Gastroesophageal sphincter (tissue), 4 donors: ENCODE data around the gene RIPOR2. TPM values are rescaled to one million over a fixed set of nuclear protein-coding genes. Genes with fewer than 3 reads are reported as not detected.
"Not testable (repeated sequence)": the region's sequence is repeated elsewhere in the genome, so short reads cannot be mapped to it uniquely, and the experiment has no call there.

Experiments used
- ATAC-seq: fragments of 150-250 bp; one replicate; pipeline ENCODE4 v1.9.1; 2016; ENCODE audit warnings: mild to moderate bottlenecking, moderate library complexity
- H3K27ac ChIP-seq, 4 donors: fragments of 200-600 bp; sonication (generic) in 3 of 4; 1 replicate in 3 of 4; 2 replicates in 1 of 4; pipeline ENCODE4 v1.5.1; 2016 to 2019
- H3K27me3 ChIP-seq: fragments of 200-600 bp; sonication (generic); one replicate; pipeline ENCODE4 v1.5.1; 2019
- H3K36me3 ChIP-seq, 2 donors: fragments of 200-600 bp; sonication (generic); one replicate each; pipeline ENCODE4 v1.5.1; 2019; ENCODE audit warnings: control low read depth in 1 of 2
- H3K4me1 ChIP-seq, 3 donors: fragments of 200-600 bp; sonication (generic); 1 replicate in 2 of 3; 2 replicates in 1 of 3; pipeline ENCODE4 v1.5.1; 2016 to 2019; ENCODE audit warnings: control low read depth in 2 of 3
- H3K4me3 ChIP-seq, 2 donors: fragments of 200-600 bp; sonication (generic); one replicate each; pipeline ENCODE4 v1.5.1; 2019; ENCODE audit warnings: mild to moderate bottlenecking in 1 of 2, moderate library complexity in 1 of 2
- H3K9me3 ChIP-seq, 3 donors: fragments of 200-600 bp; sonication (generic); one replicate each; pipeline ENCODE4 v1.5.1; 2017 to 2019; ENCODE audit warnings: control low read depth in 2 of 3
- EP300 ChIP-seq: sonication (generic); formaldehyde crosslinking; IDR thresholded peaks from one replicate; pipeline ENCODE4 v1.6.1; 2017; ENCODE audit warnings: antibody characterized with exemption, mild to moderate bottlenecking
- POLR2A ChIP-seq, 2 donors: fragments of 450-650 bp; IDR thresholded peaks; one replicate each; pipeline ENCODE4 v1.6.1; 2017; ENCODE audit warnings: antibody characterized with exemption in 2 of 2, mild to moderate bottlenecking in 2 of 2, moderate library complexity in 1 of 2
- POLR2AphosphoS5 ChIP-seq: sonication (generic); formaldehyde crosslinking; IDR thresholded peaks from one replicate; pipeline ENCODE4 v1.6.1; 2017; ENCODE audit warnings: antibody characterized with exemption
- WGBS, 2 donors: methylation state at CpG; one replicate each; pipeline ENCODE4 v1.1.5; 2018; ENCODE audit warnings: low coverage in 1 of 2; 5-methylcytosine and 5-hydroxymethylcytosine counted together
- total RNA-seq, 4 donors: library from RNA; depleted of rRNA; stranded (reverse); fragments of >200 nt; gene quantifications; one replicate each; pipeline ENCODE4 v1.1.0, GENCODE V29; 2016
- TF ChIP-seq, protein P1 (sequence below), 4 experiments: fragments of 200-600 bp in 2 of 4; fragments of 450-650 bp in 2 of 4; sonication (generic) in 1 of 4; IDR thresholded peaks; one replicate each; pipeline ENCODE4 v1.5.1; 2017 to 2019; ENCODE audit warnings: antibody characterized with exemption in 4 of 4, mild to moderate bottlenecking in 2 of 4, moderate library complexity in 2 of 4

Gene RIPOR2
- total RNA-seq, 4 donors from 2014 or later, result 1.7 to 14.9 (median 4.2) TPM

DNA sequence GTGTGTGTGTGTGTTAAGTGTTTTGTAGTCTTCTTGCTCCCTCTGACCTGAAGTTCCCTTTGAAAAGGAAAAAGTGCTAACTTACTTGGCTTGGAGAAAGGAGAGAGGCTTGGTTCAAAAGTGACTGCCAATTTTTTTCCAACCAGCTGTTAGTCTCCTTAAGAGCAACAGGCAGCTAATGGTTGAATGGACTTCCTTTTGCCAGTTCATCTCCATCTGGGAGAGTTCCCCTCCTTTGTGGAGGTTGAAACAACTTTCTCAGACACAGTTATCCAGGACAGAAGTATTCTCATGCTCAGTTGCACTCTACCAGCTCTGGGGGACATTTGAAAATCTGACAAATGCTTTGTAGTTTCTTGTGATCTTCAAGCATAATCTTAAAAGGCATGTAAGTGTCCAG is 4.5 kb downstream of the RIPOR2 start:
- H3K4me3 ChIP-seq, result no peak overlapping the region
- H3K4me1 ChIP-seq, result peaks cover 0 to 35% (median 10%) of the 10 kb centered on the region in 3 donors
- H3K27ac ChIP-seq, result no peak overlapping the region
- H3K9me3 ChIP-seq, result no peaks in the 10 kb centered on the region
- no peak for ATAC-seq
- no peak for TF ChIP-seq POLR2AphosphoS5
- TF ChIP-seq EP300, result no peak
- no peaks in the 10 kb centered on the region for H3K36me3 ChIP-seq
- peaks cover 10% of the 10 kb centered on the region for H3K27me3 ChIP-seq

DNA sequence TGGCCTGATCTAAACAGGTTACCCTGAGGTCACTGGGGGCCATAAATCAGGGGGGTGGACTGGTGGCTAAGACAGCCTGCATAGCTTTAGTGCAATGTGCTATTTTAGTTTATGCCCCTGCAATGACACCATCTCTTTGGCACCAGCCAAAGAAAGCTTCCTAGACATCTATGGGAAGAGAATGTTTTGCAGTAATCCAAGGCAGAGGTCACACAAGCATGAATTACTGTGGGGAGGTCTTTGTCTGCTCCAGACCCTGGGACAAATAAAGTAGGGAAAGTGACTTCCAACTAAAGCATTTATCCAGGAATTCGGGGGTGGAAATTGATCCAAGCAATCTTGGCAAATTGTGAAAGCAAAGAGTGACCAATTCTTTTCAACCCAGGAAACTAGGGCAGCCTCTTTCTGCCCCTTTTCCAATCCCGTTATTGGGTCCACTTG is 5.3 kb downstream of the RIPOR2 start:
- WGBS, 2 donors, result 20 to 25% methylated on average over 2 of the region's 2 CpGs
- H3K36me3 ChIP-seq, result no peaks in the 10 kb centered on the region
- H3K27ac ChIP-seq, result no peak overlapping the region
- H3K27me3 ChIP-seq, result peaks cover 10% of the 10 kb centered on the region
- no peaks in the 10 kb centered on the region for H3K9me3 ChIP-seq
- no peak for ATAC-seq
- H3K4me3 ChIP-seq, result no peak overlapping the region
- TF ChIP-seq EP300 (no peak), POLR2AphosphoS5 (peak; percentile 28), POLR2A (IDR thresholded peaks at IDR 0.05) (no peak)
- TF ChIP-seq, protein P1, sequence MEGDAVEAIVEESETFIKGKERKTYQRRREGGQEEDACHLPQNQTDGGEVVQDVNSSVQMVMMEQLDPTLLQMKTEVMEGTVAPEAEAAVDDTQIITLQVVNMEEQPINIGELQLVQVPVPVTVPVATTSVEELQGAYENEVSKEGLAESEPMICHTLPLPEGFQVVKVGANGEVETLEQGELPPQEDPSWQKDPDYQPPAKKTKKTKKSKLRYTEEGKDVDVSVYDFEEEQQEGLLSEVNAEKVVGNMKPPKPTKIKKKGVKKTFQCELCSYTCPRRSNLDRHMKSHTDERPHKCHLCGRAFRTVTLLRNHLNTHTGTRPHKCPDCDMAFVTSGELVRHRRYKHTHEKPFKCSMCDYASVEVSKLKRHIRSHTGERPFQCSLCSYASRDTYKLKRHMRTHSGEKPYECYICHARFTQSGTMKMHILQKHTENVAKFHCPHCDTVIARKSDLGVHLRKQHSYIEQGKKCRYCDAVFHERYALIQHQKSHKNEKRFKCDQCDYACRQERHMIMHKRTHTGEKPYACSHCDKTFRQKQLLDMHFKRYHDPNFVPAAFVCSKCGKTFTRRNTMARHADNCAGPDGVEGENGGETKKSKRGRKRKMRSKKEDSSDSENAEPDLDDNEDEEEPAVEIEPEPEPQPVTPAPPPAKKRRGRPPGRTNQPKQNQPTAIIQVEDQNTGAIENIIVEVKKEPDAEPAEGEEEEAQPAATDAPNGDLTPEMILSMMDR (IDR thresholded peaks at IDR 0.05), result no peak
- peaks cover 0 to 35% (median 10%) of the 10 kb centered on the region in 3 donors for H3K4me1 ChIP-seq

DNA sequence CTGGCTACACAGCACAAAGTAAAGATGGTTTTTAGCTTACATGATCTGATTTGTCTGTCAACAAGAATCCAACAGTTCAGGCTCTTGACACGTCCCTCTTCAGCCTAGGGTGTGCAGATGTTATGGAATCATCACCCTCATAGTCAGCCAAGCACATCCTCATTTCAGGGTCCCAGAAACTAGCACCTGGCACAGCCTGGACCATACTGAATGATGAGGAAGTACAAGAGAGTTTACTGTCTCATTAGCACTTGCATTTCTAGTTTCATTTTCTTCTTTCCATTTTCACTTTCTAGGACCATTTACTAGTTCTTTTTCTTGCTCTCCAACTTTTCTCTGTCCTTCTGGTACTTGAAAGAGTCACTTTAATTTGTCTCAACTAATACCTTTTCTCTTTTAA is 6.5 kb downstream of the RIPOR2 start:
- Histone ChIP-seq H3K36me3 (no peaks in the 10 kb centered on the region), H3K27ac (no peak overlapping the region), H3K27me3 (peaks cover 14% of the 10 kb centered on the region), H3K4me1 (peaks cover 0 to 35% (median 10%) of the 10 kb centered on the region in 3 donors), H3K4me3 (no peak overlapping the region), H3K9me3 (no peaks in the 10 kb centered on the region)
- TF ChIP-seq EP300 (no peak), POLR2AphosphoS5 (no peak), POLR2A (IDR thresholded peaks at IDR 0.05) (no peak)
- no peak for ATAC-seq
- WGBS, 2 donors, result 50 to 53% methylated on average over 1 of the region's 1 CpG

DNA sequence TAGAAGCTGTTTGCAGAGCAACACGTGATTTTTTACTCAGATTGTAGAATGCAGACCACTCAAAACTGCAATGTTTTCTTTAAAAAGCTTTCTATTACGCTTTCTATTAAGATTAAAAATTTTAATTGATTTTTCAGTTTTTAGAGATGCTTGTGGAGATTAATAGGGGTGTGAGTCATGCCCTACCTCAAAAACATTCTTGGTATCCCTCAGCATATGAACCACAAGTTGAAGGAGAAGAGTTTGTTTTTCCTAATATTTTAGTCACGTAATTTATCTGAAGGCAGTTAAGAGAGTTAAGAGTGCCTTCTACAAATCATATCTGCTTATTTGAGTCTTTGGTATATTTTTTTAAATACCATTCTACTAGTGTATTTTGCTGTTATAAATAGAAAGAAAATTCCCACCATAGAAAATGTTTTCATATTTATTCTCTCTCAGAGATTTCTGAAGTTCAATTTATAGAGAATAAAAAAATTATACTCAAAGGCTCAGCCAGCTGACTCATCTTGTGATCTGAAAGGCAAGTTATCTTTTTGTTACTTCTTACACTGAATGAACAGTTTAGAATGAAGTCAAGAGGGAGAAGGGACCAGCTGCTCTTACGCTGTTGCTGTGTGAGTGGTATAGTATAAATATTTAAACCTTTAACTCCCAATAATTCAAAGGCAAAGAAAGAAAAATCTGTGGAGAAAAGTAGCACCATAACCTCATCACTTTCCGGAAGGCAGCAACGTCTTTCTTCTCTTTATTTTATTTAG is 7.6 kb downstream of the RIPOR2 start:
- Histone ChIP-seq H3K4me1 (peaks cover 0 to 35% (median 10%) of the 10 kb centered on the region in 3 donors), H3K9me3 (no peaks in the 10 kb centered on the region), H3K27me3 (peaks cover 4% of the 10 kb centered on the region), H3K4me3 (no peak overlapping the region), H3K36me3 (no peaks in the 10 kb centered on the region), H3K27ac (no peak overlapping the region)
- ATAC-seq, result no peak
- WGBS, 2 donors, result 45 to 50% methylated on average over 4 to 6 of the region's 6 CpGs
- no peak for TF ChIP-seq EP300
- TF ChIP-seq POLR2A (IDR thresholded peaks at IDR 0.05), result no peak
- no peak for TF ChIP-seq POLR2AphosphoS5
- TF ChIP-seq, protein P1 (IDR thresholded peaks at IDR 0.05), result no peak

DNA sequence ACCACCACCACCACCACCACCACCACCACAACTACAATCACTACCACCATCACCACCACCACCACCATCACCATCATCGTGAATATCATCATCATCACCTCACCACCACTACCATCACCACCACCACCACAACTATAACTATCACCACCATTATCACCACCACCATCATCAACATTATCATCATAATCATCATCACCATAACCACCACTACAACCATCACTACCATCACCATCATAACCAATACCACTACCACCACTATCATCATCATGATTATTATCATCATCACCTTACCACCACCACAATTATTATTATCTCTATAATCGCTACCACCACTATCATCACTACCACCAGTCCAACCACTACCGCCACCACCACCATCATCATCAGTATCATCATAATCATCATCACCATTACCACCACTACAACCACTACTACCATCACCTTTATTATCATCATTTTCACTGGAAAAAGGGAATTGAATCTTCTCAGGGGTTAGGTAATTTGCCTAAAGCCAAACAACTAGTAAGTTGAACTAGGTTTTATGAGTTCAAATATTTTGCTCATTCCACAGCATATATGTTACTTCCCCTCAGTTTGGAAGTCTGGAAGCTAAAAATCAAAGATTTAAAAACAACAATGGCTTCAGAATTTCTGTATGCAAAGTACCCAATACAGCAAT is 8.3 kb downstream of the RIPOR2 start:
- Histone ChIP-seq H3K36me3 (no peaks in the 10 kb centered on the region), H3K9me3 (no peaks in the 10 kb centered on the region), H3K27ac (no peak overlapping the region), H3K4me1 (peaks cover 0 to 35% (median 10%) of the 10 kb centered on the region in 3 donors), H3K4me3 (no peak overlapping the region), H3K27me3 (peaks cover 4% of the 10 kb centered on the region)
- TF ChIP-seq EP300 (no peak), POLR2A (IDR thresholded peaks at IDR 0.05) (no peak), POLR2AphosphoS5 (no peak)
- TF ChIP-seq, protein P1 (IDR thresholded peaks at IDR 0.05), result no peak
- 93% methylated on average over 3 of the region's 3 CpGs for WGBS, 2 donors
- ATAC-seq, result no peak

DNA sequence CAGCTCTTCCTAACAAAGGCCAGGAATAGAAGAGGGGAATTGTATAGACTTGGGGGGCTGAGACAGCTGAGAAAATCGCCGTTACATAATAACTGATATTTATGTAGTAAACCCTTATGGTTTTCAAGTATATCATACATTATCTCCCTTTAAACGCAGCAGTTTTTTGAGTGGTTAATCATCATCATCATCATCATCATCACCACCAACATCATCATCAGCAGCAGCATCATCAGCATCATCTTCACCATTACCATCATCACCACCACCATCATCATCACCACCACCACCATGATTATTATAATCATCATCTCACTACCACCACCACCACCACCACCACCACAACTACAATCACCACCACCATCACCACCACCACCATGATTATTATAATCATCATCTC is 9.1 kb downstream of the RIPOR2 start:
- H3K9me3 ChIP-seq, H3K27me3 ChIP-seq, ATAC-seq, H3K4me3 ChIP-seq, H3K27ac ChIP-seq, H3K36me3 ChIP-seq: not testable (repeated sequence)
- WGBS, 2 donors, result 93 to 94% methylated on average over 3 of the region's 3 CpGs
- H3K4me1 ChIP-seq, result peaks cover 0 to 34% (median 10%) of the 10 kb centered on the region in 3 donors
